HG02623 (cell line): ENCODE measurements around the gene ST3GAL2.
A peak's percentile ranks its signal among the peaks of the same experiment; 100 is the strongest.
"Not testable (repeated sequence)": the region's sequence is repeated elsewhere in the genome, so short reads cannot be mapped to it uniquely, and the experiment has no call there.

Experiments used
- ATAC-seq: cut with Tn5 transposase; IDR thresholded peaks from one replicate; pipeline ENCODE4 v1.9.1; 2021; ENCODE audit warnings: moderate library complexity; ENCODE audit not compliant: unreplicated experiment

Gene ST3GAL2

DNA sequence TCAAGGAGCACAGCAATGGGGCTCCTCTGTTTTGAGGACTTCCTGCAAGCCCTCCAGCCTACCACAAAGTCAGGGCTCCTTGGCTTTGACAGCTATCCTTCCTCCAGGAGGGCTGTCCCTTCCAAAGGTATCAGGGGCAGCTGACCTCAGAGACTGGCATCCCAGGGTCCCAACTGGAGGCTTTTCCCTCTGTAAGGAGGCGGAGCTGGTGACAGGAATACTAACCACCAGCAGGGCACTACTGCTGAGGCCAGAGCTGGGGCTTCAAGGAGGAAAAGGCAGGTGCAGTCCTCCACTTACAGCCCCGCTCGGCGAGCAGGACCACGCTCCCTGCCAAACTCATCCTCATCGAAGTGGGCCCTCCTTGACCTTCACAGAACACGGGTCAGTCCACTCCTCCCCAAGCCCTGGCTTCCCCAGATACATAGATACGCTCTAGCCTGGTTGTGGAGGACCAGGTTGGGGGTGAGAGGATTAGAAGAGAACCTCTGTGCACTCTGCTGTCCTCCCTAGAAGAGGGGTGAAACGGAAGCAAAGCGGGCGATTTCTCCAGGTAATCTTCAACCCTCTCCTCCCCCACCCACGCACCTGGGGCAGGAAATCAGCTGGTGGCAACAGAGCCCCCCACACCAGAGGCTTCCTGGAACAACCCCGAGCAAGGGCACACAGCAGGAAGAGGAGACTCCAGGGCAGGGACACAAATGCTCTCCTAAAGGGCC is 20.5 kb downstream of the ST3GAL2 start:
- no peak for ATAC-seq

DNA sequence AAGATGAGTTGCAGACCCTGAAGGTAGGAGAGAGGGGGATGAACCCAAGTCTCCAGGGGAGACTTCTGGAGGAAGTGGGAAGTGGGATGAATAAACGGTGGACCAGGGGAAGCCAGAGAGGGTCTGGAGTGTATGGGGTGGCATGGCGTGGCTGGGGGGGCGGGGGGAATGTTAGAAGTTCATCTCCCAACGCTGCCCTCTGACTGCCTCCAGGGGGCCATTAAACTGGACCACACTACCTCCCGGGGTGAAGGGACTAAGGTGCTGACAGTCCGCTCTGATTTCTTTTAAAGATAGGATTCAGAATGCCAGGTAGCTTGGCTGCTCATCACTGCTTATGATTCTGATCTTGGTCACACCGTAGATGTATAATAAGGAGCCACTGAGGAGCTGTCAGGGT is 21.2 kb downstream of the ST3GAL2 start:
- ATAC-seq: no peak

DNA sequence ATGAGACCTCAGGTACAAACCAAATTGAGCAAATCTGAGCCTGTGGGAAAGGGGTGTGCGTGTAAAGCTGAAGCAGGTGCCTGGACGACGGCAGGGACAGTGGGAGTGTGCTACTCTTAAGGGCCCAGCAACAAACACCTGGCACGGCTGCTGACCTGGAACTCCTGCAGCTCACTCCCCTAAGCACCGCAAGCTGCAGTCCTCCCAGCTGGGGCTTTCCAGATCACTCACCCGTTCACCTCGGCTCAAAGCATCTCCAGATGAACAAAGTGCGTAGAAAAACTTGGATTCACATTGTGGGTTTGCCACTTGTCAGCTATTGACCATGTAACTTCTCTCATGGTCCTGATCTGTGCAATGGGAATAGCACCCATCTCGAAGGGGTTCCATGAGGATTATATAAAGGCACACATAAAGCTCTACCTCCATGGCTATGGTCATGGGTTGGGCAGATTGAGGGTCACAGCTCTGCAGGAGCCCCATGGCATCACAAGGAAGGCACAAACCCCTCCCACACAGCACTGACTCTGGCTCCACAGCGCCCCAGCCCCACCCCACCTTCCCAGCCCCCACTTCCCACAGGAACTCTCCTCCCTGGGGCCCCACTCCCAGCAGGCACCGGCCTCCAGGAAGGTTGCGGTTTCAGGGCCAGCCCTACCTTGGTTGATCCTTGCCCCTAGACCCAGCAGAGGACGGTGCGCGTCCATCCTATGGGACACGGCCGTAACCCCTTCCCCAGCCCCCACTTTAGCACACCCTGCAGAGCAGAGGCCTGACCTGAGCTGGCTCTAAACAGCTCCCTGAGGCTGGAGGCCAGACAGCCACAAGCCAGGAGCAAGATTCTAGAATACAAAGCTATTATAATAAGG is 21.9 kb downstream of the ST3GAL2 start:
- ATAC-seq: peak; percentile 66

DNA sequence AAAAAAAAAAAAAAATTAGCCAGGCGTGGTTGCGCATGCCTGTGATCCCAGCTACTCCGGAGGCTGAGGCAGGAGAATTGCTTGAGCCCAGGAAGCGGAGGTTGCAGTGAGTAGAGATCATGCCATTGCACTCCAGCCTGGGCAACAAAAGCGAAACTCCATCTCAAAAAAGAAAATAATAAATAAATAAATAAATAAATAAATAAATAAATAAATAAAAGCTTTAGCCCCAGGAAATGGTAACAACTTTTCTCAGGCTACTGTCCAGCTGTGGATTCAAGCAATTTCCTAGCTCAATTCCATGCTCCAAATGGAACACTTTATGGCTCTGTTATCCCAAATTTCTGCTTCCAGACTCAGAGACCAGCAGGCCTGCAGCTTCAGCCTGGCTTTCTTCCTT is 25.3 kb downstream of the ST3GAL2 start:
- not testable (repeated sequence) for ATAC-seq

DNA sequence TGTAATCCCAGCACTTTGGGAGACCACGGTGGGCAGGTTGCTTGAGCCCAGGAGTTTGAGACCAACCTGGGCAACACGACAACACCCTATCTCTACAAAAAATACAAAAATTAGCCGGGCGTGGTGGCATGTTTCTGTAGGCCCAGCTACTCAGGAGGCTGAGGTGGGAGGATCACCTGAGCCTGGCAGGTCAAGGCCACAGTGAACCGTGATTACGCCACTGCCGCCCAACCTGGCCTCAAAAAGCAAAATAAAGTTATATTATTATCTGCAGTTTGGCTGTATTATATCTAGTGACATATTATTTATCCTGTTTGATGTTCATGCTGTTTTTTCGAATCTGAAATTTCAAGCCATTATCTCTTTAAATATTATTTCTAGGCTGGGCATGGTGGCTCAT is 26.5 kb downstream of the ST3GAL2 start:
- ATAC-seq: no peak

DNA sequence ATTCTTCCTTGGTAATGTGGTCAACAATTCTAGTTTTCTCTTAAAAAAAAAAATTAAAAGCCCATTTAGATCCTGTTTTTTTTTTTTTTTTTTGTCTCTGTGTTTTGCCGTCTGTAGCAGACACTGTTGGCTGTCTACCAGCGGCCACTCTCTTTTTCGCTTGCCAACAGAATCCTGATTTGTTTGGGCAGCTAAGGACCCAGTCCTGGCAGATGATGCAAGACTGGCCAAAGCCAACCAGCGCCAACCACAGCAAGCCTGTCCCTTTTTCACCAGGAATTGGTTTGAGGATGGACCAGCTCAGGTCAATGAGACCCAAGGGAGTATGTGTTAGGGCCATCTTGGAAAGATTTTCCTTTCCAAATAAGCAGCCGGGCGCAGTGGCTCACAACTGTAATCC is 28.2 kb downstream of the ST3GAL2 start:
- no peak for ATAC-seq

DNA sequence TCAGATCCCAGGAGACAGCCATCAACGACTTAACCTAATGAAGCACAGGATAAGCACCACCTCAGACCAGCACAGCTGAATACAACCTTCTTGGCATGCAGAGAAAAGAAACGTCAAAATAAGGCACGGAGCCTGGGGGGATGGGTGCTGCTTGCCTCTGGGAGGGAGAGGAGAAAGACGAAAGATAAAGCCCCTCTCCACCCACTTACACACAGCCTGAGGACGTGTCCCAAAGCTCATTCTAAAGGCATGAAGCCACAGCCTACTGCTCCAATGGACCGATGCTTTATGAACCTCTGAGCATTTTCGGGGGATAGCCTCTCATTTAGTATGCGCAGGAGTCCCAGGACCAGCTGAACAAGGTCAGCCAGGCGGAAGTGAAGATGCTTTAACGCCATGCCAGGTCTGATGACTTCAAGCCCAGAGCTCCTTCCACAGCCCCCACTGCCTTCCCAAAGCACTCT is 31.1 kb downstream of the ST3GAL2 start:
- no peak for ATAC-seq

DNA sequence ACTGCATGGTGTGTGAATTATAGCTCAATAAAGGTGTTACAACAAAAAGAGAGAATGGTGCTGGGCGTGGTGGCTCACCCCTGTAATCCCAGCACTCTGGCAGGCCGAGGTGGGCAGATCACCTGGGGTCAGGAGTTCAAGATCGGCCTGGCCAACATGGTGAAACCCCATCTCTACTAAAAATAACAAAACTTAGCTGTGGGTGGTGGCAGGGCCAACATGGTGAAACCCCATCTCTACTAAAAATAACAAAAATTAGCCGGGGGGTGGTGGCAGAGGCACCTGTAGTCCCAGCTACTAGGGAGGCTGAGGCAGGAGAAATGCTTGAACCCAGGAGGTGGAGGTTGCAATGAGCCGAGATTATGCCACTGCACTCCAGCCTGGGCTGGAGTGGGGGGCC is 32.8 kb downstream of the ST3GAL2 start:
- ATAC-seq: not testable (repeated sequence)

DNA sequence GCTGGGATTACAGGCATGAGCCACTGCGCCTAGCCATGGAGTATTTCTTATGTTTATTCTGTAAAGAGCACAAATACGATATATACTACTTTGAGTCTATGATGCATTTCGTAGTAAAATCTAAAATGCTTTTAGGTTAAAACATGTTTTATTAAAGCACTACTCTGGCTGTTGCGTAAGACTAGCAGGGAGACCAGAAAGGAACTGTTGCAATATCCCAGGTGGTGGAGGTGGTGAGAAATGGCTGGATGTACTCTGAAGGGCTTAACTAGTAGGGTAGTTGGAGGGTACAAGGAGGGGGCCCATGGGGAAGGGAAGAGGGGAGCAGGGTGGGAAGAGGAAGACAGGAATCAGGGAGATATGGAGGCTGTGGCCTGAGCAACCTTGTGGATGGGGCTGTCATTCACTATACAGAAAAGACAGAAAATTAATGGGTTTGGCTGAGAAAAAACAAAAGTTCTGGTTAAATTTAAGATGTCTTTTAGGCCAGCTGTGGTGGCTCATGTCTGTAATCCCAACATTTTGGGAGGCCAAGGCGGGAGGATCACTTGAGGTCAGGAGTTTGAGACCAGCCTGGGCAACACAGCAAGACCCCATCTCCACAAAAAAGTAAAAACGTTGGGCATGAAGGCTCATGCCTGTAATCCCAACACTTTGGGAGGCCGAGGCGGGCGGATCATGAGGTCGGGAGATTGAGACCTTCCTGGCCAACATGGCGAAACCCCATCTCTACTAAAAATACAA is 35.8 kb downstream of the ST3GAL2 start:
- ATAC-seq: no peak

DNA sequence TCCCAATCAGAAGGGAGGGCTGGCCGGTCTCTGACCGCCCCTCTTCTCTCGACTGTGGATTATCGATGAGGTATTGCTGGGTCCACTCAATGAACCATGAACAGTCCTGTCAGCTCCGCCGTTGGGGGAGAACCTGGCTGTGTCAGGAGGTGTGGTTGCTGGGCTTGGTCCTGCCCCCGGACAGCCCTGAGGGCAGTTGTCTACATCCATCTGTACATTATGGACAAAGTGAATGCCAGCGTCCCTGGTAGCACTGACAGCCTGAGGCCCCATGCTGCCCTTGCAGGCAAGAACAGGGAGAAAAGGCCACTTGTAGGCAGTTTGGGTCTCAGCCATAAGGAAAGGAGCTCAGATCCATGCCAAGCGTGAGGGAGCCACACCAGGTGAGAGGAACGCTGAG is 38.9 kb downstream of the ST3GAL2 start:
- ATAC-seq: no peak

DNA sequence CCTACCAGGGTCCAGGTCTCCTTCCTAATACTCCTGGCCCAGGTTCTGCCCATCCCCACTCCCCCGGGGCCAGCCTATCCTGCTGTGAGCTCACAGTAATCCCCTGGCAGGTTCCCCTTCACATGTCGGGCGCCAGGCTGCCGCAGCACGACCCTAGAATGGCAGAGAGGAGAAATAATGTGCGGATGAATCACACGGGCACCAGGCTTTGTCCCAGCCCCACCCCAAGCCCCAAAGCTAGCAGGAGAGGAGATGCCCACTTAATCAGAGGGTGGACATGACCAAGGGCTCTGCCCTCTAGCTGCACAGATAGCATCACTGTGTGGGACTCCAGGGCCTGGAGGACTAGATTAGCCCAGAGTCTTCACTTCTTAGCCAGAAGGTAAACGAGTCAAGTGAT is 39.5 kb downstream of the ST3GAL2 start:
- no peak for ATAC-seq

DNA sequence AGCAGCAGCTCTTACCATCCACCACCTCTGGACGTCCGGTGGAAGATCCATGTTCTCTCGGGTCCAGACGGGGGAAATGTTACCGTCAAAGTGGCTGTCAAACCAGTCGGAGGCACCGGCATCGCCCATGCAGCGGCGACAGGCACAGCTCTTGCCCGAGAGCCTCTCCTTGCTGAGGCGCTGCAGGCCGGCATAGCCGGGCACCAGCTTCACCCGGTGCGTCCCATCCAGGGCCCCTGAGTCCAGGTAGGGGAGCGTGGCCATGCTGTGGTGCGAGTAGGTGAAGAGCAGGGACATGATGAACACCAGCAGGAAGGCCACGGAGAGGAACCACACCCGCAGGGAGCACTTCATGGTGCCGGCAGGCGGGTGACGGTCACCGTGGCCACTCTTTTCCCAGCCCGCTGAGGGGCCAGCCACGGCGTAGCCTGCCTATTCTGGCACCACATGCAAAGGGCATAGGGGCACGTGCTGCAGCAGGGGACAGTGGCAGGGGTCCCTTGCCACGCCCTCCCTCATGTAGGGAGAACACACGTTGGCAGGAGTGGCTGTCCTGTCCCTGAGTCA is 40.6 kb downstream of the ST3GAL2 start:
- ATAC-seq: no peak

DNA sequence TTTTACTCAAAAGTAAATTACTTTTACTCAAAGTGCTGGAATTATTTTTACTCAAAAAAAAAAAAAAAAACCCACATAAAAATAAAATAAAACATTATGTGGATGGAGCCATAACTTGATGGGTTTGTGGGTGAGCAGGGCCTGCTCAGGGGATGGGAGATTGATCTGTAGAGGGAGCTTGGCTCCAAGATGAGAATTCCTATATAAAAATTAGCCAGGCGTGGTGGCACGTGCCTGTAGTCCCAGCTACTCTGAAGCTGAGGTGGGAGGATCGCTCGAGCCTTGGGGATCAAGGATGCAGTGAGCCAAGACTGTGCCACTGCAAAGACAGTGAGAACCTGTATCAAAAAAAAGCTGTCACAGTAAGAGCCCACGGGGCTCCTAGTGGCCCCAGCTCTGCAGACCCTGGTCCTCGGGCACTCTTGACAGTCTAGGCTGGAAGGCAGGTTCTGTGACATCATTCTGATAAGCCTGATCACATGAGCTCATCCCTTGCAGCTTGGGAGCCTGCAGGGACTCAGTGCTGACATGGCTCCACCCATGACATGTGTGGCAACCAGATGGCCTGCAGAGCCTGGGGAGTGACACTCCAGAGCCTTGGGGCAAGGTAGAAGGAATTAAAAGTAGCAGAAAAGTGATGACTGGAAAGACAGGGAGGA is 42.5 kb downstream of the ST3GAL2 start:
- no peak for ATAC-seq

DNA sequence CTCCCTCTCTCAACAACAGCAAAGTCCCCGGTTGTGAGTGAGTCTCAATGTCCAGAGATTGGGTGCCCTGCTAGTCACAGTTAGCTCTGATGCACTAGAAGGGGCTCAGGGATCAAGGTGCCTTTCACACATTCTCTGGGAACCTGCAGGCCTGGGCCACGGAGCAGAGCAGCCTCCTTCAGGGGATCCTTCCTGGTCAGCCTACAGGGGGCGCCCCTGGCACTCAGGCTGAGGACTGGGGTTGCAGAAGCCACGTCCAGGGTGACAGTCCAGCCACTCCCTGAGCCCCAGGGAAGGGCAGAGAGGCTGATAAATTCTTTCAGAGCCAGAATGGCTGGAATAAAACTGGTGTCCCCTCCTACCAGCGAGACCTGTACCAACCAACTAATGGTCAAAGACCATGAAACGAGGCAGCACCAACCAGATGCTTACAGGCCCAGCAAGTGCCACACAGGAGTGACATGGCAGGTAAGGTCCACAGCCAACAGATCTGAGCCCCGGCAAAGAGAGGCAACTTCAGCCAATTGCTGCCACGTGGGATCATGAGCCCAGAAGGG is 43.5 kb downstream of the ST3GAL2 start:
- ATAC-seq: no peak

DNA sequence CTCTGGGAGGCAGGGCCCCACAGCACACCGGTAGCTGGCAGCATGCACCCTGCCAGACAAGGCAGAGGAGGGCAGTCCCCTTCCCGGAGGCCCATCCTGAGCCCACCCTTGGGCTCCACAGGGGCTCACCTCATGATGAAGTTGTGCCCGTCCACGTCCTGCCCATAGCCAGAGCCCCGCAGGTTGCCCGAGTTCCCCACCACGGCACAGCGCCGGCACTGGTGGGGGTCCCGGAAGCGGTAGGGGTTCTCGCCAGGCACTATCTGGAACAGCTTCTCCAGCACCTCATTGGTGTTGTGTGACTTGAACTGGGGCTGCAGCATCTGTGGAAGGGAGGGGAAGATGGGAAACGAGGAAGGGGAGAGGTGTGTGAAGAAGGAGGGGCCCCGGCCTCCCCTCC is 44.0 kb downstream of the ST3GAL2 start:
- ATAC-seq: no peak

DNA sequence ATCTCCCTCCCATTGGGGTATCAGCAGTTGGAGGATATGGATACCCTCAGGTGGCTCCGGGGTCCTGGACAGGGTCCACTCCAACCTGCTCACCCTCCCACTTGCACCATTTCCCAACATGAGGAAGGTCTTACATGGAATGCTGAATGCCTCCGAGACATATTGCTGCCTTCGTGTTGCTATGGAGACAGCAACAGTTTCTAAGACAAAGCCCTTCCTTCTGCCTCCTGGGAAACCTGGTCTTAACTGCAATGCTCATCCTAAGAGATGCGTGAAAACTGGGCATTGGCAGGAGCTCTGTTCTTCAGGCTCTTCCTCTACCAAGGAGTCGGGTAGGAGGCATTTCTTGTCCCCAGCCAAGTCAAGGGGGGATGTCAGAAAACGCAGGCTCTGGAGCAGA is 45.2 kb downstream of the ST3GAL2 start:
- no peak for ATAC-seq

DNA sequence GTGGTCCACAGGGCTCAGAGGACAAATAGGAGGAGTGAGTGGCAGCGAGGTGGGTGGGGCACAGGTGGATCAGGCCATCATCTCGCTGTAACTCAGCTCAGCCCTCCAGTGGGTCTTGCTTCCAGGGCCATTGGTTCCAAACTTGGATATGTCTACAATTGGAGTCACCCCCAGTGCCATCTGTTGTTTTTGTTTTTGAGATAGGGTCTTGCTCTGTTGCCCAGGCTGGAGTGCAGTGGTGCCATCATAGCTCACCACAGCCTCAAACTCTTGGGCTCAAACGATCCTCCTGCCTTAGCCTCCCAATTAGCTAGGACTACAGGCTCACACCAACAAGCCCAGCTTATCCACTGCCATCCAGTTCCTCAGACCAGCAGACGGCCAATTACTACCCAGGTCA is 46.3 kb downstream of the ST3GAL2 start:
- no peak for ATAC-seq

DNA sequence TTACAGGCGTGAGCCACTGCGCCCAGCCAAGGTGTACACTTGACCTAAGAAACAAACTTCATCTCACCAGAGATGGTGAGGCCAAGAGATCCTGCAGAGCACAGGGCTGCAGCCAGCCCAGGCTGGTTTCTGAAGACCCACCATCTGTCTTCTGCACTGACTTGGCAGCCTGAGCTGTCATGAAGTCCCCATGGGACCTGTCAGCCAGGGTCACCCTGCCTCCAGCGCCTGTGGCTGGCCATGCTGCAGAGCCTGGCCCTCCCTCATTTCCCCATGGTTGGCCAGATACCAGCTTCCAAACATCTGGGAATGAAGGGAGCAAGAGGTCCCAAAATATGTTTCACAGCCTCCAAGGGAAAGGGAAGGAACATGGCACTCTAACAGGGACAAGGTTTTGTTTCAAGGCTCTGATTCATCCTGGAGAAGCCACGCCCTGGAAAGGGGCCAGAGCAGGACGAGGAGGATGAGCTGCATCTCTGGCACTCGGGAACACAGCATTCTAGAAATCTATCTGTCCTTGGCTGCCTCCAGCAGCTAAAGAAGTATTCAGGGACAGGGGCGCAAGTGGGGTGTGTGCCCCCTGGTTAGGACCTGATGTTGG is 46.9 kb downstream of the ST3GAL2 start:
- ATAC-seq: no peak

DNA sequence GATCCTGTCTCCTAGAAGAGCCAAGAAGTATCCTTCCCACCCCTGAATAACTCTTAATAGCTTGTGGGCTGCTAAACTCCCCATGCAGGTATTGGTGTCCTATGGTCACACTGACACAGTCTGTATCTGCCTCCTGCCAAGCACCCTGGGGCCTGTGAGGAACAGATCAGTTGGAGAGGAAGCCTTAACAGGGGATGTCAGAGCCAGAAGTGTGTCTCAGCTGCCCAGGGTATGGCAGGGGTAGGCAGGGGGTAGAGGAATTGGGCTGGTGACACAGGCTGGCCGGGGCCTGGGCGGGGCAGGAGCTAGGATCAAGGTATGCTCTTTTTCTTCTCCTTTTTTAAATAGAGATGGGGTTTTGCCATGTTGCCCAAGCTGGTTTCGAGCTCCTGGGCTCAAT is 47.5 kb downstream of the ST3GAL2 start:
- ATAC-seq: no peak

DNA sequence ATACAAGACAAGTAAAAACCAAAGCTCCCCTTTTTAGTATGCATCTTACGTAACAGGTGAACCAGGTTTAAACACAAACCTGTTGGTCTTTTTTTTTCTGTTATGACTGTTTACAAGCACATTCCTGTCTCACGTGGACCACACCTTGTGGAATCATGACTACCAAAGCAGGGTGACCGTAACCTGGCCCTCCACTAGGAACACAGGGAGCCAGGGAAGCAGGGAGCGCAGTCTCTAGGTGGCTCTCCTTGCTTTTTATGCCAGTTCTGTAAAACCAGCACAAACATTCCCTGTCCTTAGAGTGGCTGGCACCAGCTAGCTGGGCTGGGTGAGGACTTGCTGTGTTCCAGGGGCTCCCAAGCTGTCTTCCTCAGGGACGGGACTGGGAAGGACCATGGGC is 48.1 kb downstream of the ST3GAL2 start:
- ATAC-seq: no peak
